Epithelial cell of esophagus (primary cell): ENCODE results near the gene TRIM69.
"Not testable (repeated sequence)": the region's sequence is repeated elsewhere in the genome, so short reads cannot be mapped to it uniquely, and the experiment has no call there.

Experiments used
- DNase-seq: peaks from one replicate; pipeline ENCODE4 v3.0.0; 2010; ENCODE audit warnings: low read depth
- H3K4me3 ChIP-seq: 2 replicates; pipeline ENCODE4 v1.5.1; 2011; ENCODE audit warnings: mild to moderate bottlenecking, low read length, control low read depth
- TF ChIP-seq, protein P1 (sequence below): IDR thresholded peaks from 2 replicates; pipeline ENCODE4 v1.5.1; 2011; ENCODE audit warnings: low read depth, mild to moderate bottlenecking, low read length, control low read depth, inconsistent platforms; ENCODE audit not compliant: insufficient read depth; ENCODE audit errors: missing control alignments

TRIM69 gene

GRCh38 chr15:44727485-44728231, 8.7 kb upstream of the TRIM69 start:
- TF ChIP-seq, protein P1, sequence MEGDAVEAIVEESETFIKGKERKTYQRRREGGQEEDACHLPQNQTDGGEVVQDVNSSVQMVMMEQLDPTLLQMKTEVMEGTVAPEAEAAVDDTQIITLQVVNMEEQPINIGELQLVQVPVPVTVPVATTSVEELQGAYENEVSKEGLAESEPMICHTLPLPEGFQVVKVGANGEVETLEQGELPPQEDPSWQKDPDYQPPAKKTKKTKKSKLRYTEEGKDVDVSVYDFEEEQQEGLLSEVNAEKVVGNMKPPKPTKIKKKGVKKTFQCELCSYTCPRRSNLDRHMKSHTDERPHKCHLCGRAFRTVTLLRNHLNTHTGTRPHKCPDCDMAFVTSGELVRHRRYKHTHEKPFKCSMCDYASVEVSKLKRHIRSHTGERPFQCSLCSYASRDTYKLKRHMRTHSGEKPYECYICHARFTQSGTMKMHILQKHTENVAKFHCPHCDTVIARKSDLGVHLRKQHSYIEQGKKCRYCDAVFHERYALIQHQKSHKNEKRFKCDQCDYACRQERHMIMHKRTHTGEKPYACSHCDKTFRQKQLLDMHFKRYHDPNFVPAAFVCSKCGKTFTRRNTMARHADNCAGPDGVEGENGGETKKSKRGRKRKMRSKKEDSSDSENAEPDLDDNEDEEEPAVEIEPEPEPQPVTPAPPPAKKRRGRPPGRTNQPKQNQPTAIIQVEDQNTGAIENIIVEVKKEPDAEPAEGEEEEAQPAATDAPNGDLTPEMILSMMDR: no peak
- DNase-seq: peak; percentile 77
- H3K4me3 ChIP-seq: no peak overlapping the region

GRCh38 chr15:44728232-44728575, 8.1 kb upstream of the TRIM69 start:
- not testable (repeated sequence) for DNase-seq
- peak overlapping the region; percentile 87 for H3K4me3 ChIP-seq

- peak overlapping the region; percentile 87 for H3K4me3 ChIP-seq
- peak; percentile 98 for DNase-seq
- TF ChIP-seq, protein P1: no peak
These were observed 7.5 kb upstream of the TRIM69 start for GRCh38 chr15:44728576-44729407.

DNA sequence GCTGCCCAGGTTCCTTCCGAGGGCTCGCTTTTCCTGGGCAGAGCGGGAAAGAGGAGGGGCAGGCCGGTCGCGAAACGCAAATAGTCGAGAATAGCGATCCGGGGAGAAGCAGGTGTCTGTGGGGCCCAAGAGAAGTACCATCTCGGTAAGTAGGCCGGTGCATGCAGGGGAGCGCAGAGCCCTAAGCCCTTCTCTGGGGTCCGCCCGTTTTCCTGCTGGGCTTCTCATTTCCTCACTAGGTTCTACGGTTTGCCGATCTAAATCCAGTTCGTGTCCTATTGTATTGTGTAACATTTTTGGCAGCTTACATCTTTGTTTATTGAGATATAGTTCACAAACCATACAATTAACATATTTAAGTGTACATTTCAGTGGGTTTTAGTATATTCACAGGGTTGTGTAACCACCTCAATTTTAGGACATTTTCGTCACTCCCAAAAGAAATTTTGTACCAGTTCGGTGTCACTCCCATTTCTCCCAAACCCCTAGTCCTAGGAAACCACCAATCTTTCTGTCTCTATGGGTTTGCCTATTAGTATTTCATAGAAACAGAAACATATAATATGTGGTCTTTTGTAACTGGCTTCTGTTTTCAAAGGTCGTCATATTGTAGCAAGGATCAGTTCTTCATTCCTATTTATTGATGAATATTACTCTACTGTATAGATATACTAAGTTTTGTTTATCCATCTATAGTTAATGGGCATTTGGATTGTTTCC, 6.8 kb upstream of the TRIM69 start:
- TF ChIP-seq, protein P1: no peak
- peak; percentile 13 for DNase-seq
- peak overlapping the region; percentile 87 for H3K4me3 ChIP-seq

DNA sequence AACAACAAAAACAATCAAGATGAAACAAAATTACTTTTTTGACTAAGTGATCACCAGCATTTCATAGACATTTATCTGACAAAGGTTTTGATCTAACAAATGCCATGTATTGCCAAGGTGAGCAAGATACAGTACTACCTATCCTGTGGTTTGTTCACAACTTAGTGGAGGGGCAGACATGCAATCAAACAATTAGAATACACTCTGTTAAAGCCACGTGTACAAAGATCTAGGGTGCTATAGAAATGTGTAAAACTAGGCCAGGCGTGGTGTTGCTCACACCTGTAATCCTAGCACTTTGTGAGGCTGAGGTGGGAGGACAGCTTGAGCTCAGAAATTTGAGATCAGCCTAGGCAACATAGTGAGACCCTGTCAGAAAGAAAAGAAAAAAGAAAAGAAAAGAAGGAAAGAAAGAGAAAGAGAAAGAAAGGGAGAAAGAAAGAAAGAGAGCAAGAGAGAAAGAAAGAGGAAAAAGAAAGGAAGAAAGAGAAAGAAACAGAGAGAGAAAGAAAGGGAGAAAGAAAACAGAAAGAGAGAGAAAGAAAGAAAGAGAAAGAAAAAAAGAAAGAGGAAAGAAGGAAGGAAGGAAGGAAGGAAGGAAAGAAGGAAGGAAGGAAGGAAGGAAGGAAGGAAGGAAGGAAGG, 1.4 kb upstream of the TRIM69 start:
- DNase-seq: no peak
- H3K4me3 ChIP-seq: no peak overlapping the region
- TF ChIP-seq, protein P1: no peak

- no peak for DNase-seq
- TF ChIP-seq, protein P1: no peak
- no peak overlapping the region for H3K4me3 ChIP-seq
These were observed 697 bp upstream of the TRIM69 start for GRCh38 chr15:44735482-44736180.
